Activated CD4-positive, alpha-beta T cell treated with anti-CD3 and anti-CD28 coated beads for 1 hour (primary cell): Measurements from ENCODE around the gene MAP3K5.
"Not testable (repeated sequence)": the region's sequence is repeated elsewhere in the genome, so short reads cannot be mapped to it uniquely, and the experiment has no call there.

Experiments used
- DNase-seq: peaks from one replicate; pipeline ENCODE4 v3.0.0-alpha.2; 2020

The MAP3K5 gene

GRCh38 chr6:136720045-136720770 lies 72.1 kb downstream of the MAP3K5 start:
- no peak for DNase-seq

GRCh38 chr6:136719280-136720044 lies 72.8 kb downstream of the MAP3K5 start:
- DNase-seq, result no peak

GRCh38 chr6:136718476-136718875 lies 73.8 kb downstream of the MAP3K5 start:
- DNase-seq, result no peak

GRCh38 chr6:136717716-136717990 lies 74.6 kb downstream of the MAP3K5 start:
- DNase-seq, result no peak

GRCh38 chr6:136716917-136717715 lies 75.2 kb downstream of the MAP3K5 start:
- no peak for DNase-seq

- not testable (repeated sequence) for DNase-seq
Measured at GRCh38 chr6:136712642-136713041, 79.6 kb downstream of the MAP3K5 start.

- DNase-seq, result no peak
Measured at GRCh38 chr6:136711644-136712043, 80.6 kb downstream of the MAP3K5 start.

- no peak for DNase-seq
Measured at GRCh38 chr6:136710877-136711552, 81.3 kb downstream of the MAP3K5 start.

- DNase-seq, result no peak
Measured at GRCh38 chr6:136709429-136709828, 82.8 kb downstream of the MAP3K5 start.

GRCh38 chr6:136706430-136706829 lies 85.8 kb downstream of the MAP3K5 start:
- DNase-seq, result no peak

GRCh38 chr6:136703331-136703865 lies 88.9 kb downstream of the MAP3K5 start:
- no peak for DNase-seq

GRCh38 chr6:136701045-136701444 lies 91.2 kb downstream of the MAP3K5 start:
- no peak for DNase-seq

- no peak for DNase-seq
Measured at GRCh38 chr6:136699358-136699757, 92.9 kb downstream of the MAP3K5 start.

- no peak for DNase-seq
Measured at GRCh38 chr6:136696783-136697364, 95.4 kb downstream of the MAP3K5 start.

GRCh38 chr6:136696238-136696637 lies 96.0 kb downstream of the MAP3K5 start:
- no peak for DNase-seq

GRCh38 chr6:136695412-136695811 lies 96.9 kb downstream of the MAP3K5 start:
- DNase-seq, result no peak

- DNase-seq, result no peak
Measured at GRCh38 chr6:136693090-136693489, 99.2 kb downstream of the MAP3K5 start.

GRCh38 chr6:136687894-136688293 lies 104.4 kb downstream of the MAP3K5 start:
- not testable (repeated sequence) for DNase-seq

- DNase-seq, result no peak
Measured at GRCh38 chr6:136685540-136686108, 106.7 kb downstream of the MAP3K5 start.

GRCh38 chr6:136684466-136684865 lies 107.8 kb downstream of the MAP3K5 start:
- no peak for DNase-seq

- DNase-seq, result no peak
Measured at GRCh38 chr6:136683209-136683941, 108.9 kb downstream of the MAP3K5 start.
